GM23248 (cell line): ENCODE measurements around the gene SSNA1. TPM values are rescaled to one million over a fixed set of nuclear protein-coding genes. Genes with fewer than 3 reads are reported as not detected.

Source experiments
- DNase-seq: peaks from one replicate; pipeline ENCODE4 v3.0.0-alpha.2; 2015
- H2AFZ ChIP-seq: fragments of 200-600 bp; sonication (generic); 2 replicates; pipeline ENCODE4 v1.6.1; 2016; ENCODE audit warnings: antibody characterized with exemption
- H3F3A ChIP-seq: fragments of 200-600 bp; sonication (generic); 2 replicates; pipeline ENCODE4 v1.6.1; 2016; ENCODE audit warnings: mild to moderate bottlenecking, antibody characterized with exemption, mixed run types; ENCODE audit not compliant: insufficient read depth
- H3K27ac ChIP-seq: fragments of 200-600 bp; sonication (generic); 2 replicates; pipeline ENCODE4 v1.5.1; 2016; ENCODE audit warnings: mild to moderate bottlenecking
- H3K27me3 ChIP-seq: fragments of 200-600 bp; sonication (generic); replicated peaks from 2 replicates; pipeline ENCODE4 v1.6.1; 2016; ENCODE audit warnings: mild to moderate bottlenecking; ENCODE audit not compliant: insufficient read depth
- H3K36me3 ChIP-seq: fragments of 200-600 bp; sonication (generic); 2 replicates; pipeline ENCODE4 v1.6.1; 2016; ENCODE audit warnings: low read depth, mild to moderate bottlenecking
- H3K4me1 ChIP-seq: fragments of 200-600 bp; sonication (generic); 2 replicates; pipeline ENCODE4 v1.6.1; 2016; ENCODE audit warnings: mild to moderate bottlenecking; ENCODE audit not compliant: insufficient read depth
- H3K4me2 ChIP-seq: fragments of 200-600 bp; sonication (generic); one replicate; pipeline ENCODE4 v1.6.1; 2016; ENCODE audit warnings: mild to moderate bottlenecking; ENCODE audit not compliant: unreplicated experiment
- H3K4me3 ChIP-seq: fragments of 200-600 bp; sonication (generic); 2 replicates; pipeline ENCODE4 v1.5.1; 2016; ENCODE audit warnings: mild to moderate bottlenecking
- H3K79me2 ChIP-seq: fragments of 200-600 bp; sonication (generic); 2 replicates; pipeline ENCODE4 v1.6.1; 2016; ENCODE audit warnings: mild to moderate bottlenecking; ENCODE audit not compliant: insufficient read depth
- H3K9ac ChIP-seq: fragments of 200-600 bp; sonication (generic); 2 replicates; pipeline ENCODE4 v1.6.1; 2016; ENCODE audit warnings: mild to moderate bottlenecking
- H3K9me2 ChIP-seq: fragments of 200-600 bp; sonication (generic); 2 replicates; pipeline ENCODE4 v1.6.1; 2016; ENCODE audit warnings: mixed run types, mild to moderate bottlenecking, moderate library complexity; ENCODE audit not compliant: insufficient read depth
- H3K9me3 ChIP-seq: fragments of 200-600 bp; sonication (generic); one replicate; pipeline ENCODE4 v1.6.1; 2017; ENCODE audit warnings: low read depth
- H4K20me1 ChIP-seq: fragments of 200-600 bp; sonication (generic); 2 replicates; pipeline ENCODE4 v1.6.0; 2016; ENCODE audit not compliant: insufficient read depth
- EZH2 ChIP-seq: fragments of 200-600 bp; sonication (generic); IDR thresholded peaks from 2 replicates; pipeline ENCODE4 v1.6.1; 2018; ENCODE audit warnings: antibody characterized with exemption, mild to moderate bottlenecking; ENCODE audit not compliant: insufficient read depth, poor library complexity, severe bottlenecking
- EZH2phosphoT487 ChIP-seq: fragments of 200-600 bp; sonication (generic); IDR thresholded peaks from 2 replicates; pipeline ENCODE4 v1.6.1; 2018; ENCODE audit warnings: antibody characterized with exemption, moderate library complexity, mild to moderate bottlenecking, low read depth; ENCODE audit not compliant: insufficient read depth
- WGBS, 2 experiments: methylation state at CpG; one replicate each; pipeline ENCODE4 v1.1.6; 2015 to 2017; ENCODE audit warnings: low lambda C conversion rate in 2 of 2, low coverage in 1 of 2; ENCODE audit errors: missing lambda C conversion rate in 2 of 2; 5-methylcytosine and 5-hydroxymethylcytosine counted together
- in situ Hi-C: fragments of 300-500 bp; cut with MboI; formaldehyde crosslinking; loops from 2 replicates; pipeline ENCODE4 v1.15.0; 2020
- polyA plus RNA-seq: library from polyadenylated mRNA; unstranded; fragments of >200 nt; fragmentation: Nextera tagmentation; extraction: Ambion mirVana; gene quantifications from 2 replicates; pipeline ENCODE4 v1.2.1, GENCODE V29; 2016
- total RNA-seq: library from RNA; depleted of rRNA; stranded (reverse); fragments of >200 nt; shearing (Covaris generic); gene quantifications from 2 replicates; pipeline ENCODE4 v1.2.3, GENCODE V29; 2014

SSNA1 gene
- total and polyA plus RNA-seq, 2 experiments from 2014 or later = 93.1 to 105 TPM

- in situ Hi-C loops = no loop called here
- Histone ChIP-seq H3K9me2 (no peaks in the 10 kb centered on the region), H3K9ac (no peak overlapping the region), H3F3A (no peaks in the 10 kb centered on the region), H3K9me3 (no peaks in the 10 kb centered on the region), H3K4me2 (no peak overlapping the region), H3K36me3 (no peaks in the 10 kb centered on the region; the same call in 1 of the 2 replicates), H3K4me1 (peaks cover 9% of the 10 kb centered on the region; the same call in 1 of the 2 replicates), H2AFZ (no peak overlapping the region), H4K20me1 (no peaks in the 10 kb centered on the region), H3K4me3 (no peak overlapping the region), H3K79me2 (peaks cover 27% of the 10 kb centered on the region), H3K27me3 (no peaks in the 10 kb centered on the region), H3K27ac (no peak overlapping the region)
- TF ChIP-seq EZH2 = no peak
- TF ChIP-seq EZH2phosphoT487 = no peak
- DNase-seq = no peak
- WGBS, 2 experiments = 88 to 90% methylated on average over 17 of the region's 17 CpGs
Measured at GRCh38 chr9:137182836-137183235, 5.6 kb upstream of the SSNA1 start.

GRCh38 chr9:137183980-137184595 is 4.4 kb upstream of the SSNA1 start:
- Histone ChIP-seq H3K36me3 (no peaks in the 10 kb centered on the region; the same call in 1 of the 2 replicates), H3K4me3 (no peak overlapping the region), H4K20me1 (no peaks in the 10 kb centered on the region), H3K27ac (no peak overlapping the region), H3K27me3 (no peaks in the 10 kb centered on the region), H2AFZ (no peak overlapping the region), H3K9ac (no peak overlapping the region), H3K4me2 (no peak overlapping the region), H3K79me2 (peaks cover 31% of the 10 kb centered on the region), H3K9me2 (no peaks in the 10 kb centered on the region), H3K4me1 (peaks cover 9% of the 10 kb centered on the region; the same call in 1 of the 2 replicates), H3K9me3 (no peaks in the 10 kb centered on the region), H3F3A (no peaks in the 10 kb centered on the region)
- TF ChIP-seq EZH2 (no peak), EZH2phosphoT487 (no peak)
- in situ Hi-C loops = no loop called here
- no peak for DNase-seq
- WGBS, 2 experiments = 90 to 93% methylated on average over 26 of the region's 27 CpGs

GRCh38 chr9:137184881-137185660 is 3.4 kb upstream of the SSNA1 start:
- TF ChIP-seq EZH2 (no peak), EZH2phosphoT487 (no peak)
- Histone ChIP-seq H3K79me2 (peaks cover 39% of the 10 kb centered on the region), H3K9ac (no peak overlapping the region), H3K27me3 (no peaks in the 10 kb centered on the region), H3K4me2 (no peak overlapping the region), H3F3A (peaks cover 9% of the 10 kb centered on the region), H4K20me1 (no peaks in the 10 kb centered on the region), H3K27ac (no peak overlapping the region), H3K9me2 (no peaks in the 10 kb centered on the region), H3K9me3 (no peaks in the 10 kb centered on the region), H2AFZ (no peak overlapping the region), H3K4me1 (peaks cover 15% of the 10 kb centered on the region), H3K4me3 (no peak overlapping the region), H3K36me3 (no peaks in the 10 kb centered on the region; the same call in 1 of the 2 replicates)
- 88 to 90% methylated on average over 40 to 47 of the region's 48 CpGs for whole genome bisulfite sequencing, 2 experiments
- in situ Hi-C loops = no loop called here
- DNase-seq = no peak

- Histone ChIP-seq H3K4me3 (no peak overlapping the region), H3F3A (peaks cover 10% of the 10 kb centered on the region), H2AFZ (no peak overlapping the region), H4K20me1 (no peaks in the 10 kb centered on the region), H3K27me3 (no peaks in the 10 kb centered on the region), H3K9me2 (no peaks in the 10 kb centered on the region), H3K27ac (no peak overlapping the region), H3K4me2 (no peak overlapping the region), H3K4me1 (peaks cover 16% of the 10 kb centered on the region), H3K36me3 (no peaks in the 10 kb centered on the region; the same call in 1 of the 2 replicates), H3K9ac (no peak overlapping the region), H3K9me3 (no peaks in the 10 kb centered on the region), H3K79me2 (peaks cover 47% of the 10 kb centered on the region)
- in situ Hi-C loops = no loop called here
- TF ChIP-seq EZH2phosphoT487 (no peak), EZH2 (no peak)
- WGBS, 2 experiments = 89 to 91% methylated on average over 19 of the region's 19 CpGs
- no peak for DNase-seq
Measured at GRCh38 chr9:137185921-137186320, 2.6 kb upstream of the SSNA1 start.
